Measurements from ENCODE around the gene IGSF22. TPM values are rescaled to one million over a fixed set of nuclear protein-coding genes. Genes with fewer than 3 reads are reported as not detected.
A peak's percentile ranks its signal among the peaks of the same experiment; 100 is the strongest.

Gene IGSF22
- total RNA-seq, 1 donor from 2014 or later = 1.2 TPM

GRCh38 chr11:18701614-18702216 lies 24.3 kb downstream of the IGSF22 start:
- H3K9me3 ChIP-seq = no peaks in the 10 kb centered on the region
- H3K36me3 ChIP-seq = peaks cover 4% of the 10 kb centered on the region
- ATAC-seq (no peak), DNase-seq (no peak)
- TF ChIP-seq CTCF (IDR thresholded peaks at IDR 0.05) = no peak
- H3K27me3 ChIP-seq = no peaks in the 10 kb centered on the region
- no peak overlapping the region for H3K4me3 ChIP-seq
- H3K27ac ChIP-seq = no peak overlapping the region
- H3K4me1 ChIP-seq = peaks cover 26% of the 10 kb centered on the region
- intact Hi-C loops (cut with DNase I) = no loop called here

GRCh38 chr11:18700872-18701271 lies 25.1 kb downstream of the IGSF22 start:
- Histone ChIP-seq H3K27me3 (no peaks in the 10 kb centered on the region), H3K27ac (no peak overlapping the region), H3K36me3 (peaks cover 4% of the 10 kb centered on the region), H3K4me3 (no peak overlapping the region), H3K9me3 (no peaks in the 10 kb centered on the region), H3K4me1 (peaks cover 26% of the 10 kb centered on the region)
- DNase-seq (no peak), ATAC-seq (no peak)
- no peak for TF ChIP-seq CTCF (IDR thresholded peaks at IDR 0.05)
- intact Hi-C loops (cut with DNase I) = no loop called here

GRCh38 chr11:18700375-18700774 lies 25.6 kb downstream of the IGSF22 start:
- H3K27ac ChIP-seq = no peak overlapping the region
- DNase-seq = no peak

GRCh38 chr11:18699848-18700261 lies 26.1 kb downstream of the IGSF22 start:
- Histone ChIP-seq H3K27ac (no peak overlapping the region), H3K36me3 (peaks cover 4% of the 10 kb centered on the region), H3K27me3 (no peaks in the 10 kb centered on the region), H3K4me3 (peak overlapping the region; percentile 77), H3K4me1 (peaks cover 16% of the 10 kb centered on the region), H3K9me3 (no peaks in the 10 kb centered on the region)
- TF ChIP-seq CTCF (IDR thresholded peaks at IDR 0.05) = no peak
- intact Hi-C loops (cut with DNase I) = no loop called here
- no peak for DNase-seq
- peak; percentile 37 for ATAC-seq

More at GRCh38 chr11:18700375-18700774, 25.6 kb downstream of the IGSF22 start:
- ATAC-seq = no peak
- Histone ChIP-seq H3K27me3 (no peaks in the 10 kb centered on the region), H3K36me3 (peaks cover 4% of the 10 kb centered on the region), H3K4me1 (peaks cover 21% of the 10 kb centered on the region), H3K4me3 (no peak overlapping the region), H3K9me3 (no peaks in the 10 kb centered on the region)
- intact Hi-C loops (cut with DNase I) = no loop called here
- no peak for TF ChIP-seq CTCF (IDR thresholded peaks at IDR 0.05)

GRCh38 chr11:18699269-18699596 lies 26.8 kb downstream of the IGSF22 start:
- TF ChIP-seq CTCF (IDR thresholded peaks at IDR 0.05) = no peak
- intact Hi-C loops (cut with DNase I) = no loop called here
- peaks cover 4% of the 10 kb centered on the region for H3K36me3 ChIP-seq
- no peak for DNase-seq
- ATAC-seq = no peak
- peak overlapping the region; percentile 80 for H3K27ac ChIP-seq
- peaks cover 11% of the 10 kb centered on the region for H3K4me1 ChIP-seq
- no peaks in the 10 kb centered on the region for H3K27me3 ChIP-seq
- peak overlapping the region; percentile 77 for H3K4me3 ChIP-seq
- no peaks in the 10 kb centered on the region for H3K9me3 ChIP-seq

All from upper lobe of right lung (tissue), 1 donor.